ENCODE data around the gene ARHGAP10. TPM values are rescaled to one million over a fixed set of nuclear protein-coding genes. Genes with fewer than 3 reads are reported as not detected.

ARHGAP10 gene
- total RNA-seq, 2 experiments from 2014 or later = 0.11 TPM; not detected in 1

DNA sequence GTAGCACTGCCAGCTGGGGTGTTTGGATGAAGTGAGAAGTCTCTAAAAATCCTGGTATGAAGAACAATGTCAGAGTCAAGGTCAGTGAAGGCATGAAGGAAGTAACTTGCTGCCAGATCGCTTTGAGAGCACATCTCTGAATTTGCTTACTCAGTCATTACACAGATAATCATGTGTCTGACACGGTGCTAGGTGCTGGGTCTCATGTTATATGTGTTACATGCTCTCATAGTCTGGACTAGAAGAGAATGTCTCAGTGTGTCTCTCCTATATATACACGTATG, 337.9 kb downstream of the ARHGAP10 start:
- Histone ChIP-seq H3K4me1 (ENCODE audit: insufficient read depth, low read length, poor library complexity, severe bottlenecking) (no peaks in the 10 kb centered on the region), H3K9me2 (ENCODE audit: insufficient read depth, low read length) (no peaks in the 10 kb centered on the region), H3K27ac (ENCODE audit: low read depth, low read length, poor library complexity, severe bottlenecking) (no peak overlapping the region), H3K4me2 (ENCODE audit: low read length) (no peak overlapping the region), H4K20me1 (ENCODE audit: insufficient read depth, low read length) (no peaks in the 10 kb centered on the region), H3K36me3 (ENCODE audit: insufficient read depth, low read length) (no peaks in the 10 kb centered on the region), H3K9me3 (ENCODE audit: low read length) (peaks cover 14% of the 10 kb centered on the region; the same call in 1 of the 2 replicates), H3K4me3 (ENCODE audit: low read depth, low read length, poor library complexity, severe bottlenecking) (no peak overlapping the region), H2AFZ (ENCODE audit: low read length) (no peak overlapping the region), H3K79me2 (ENCODE audit: insufficient read depth, low read depth, low read length) (no peaks in the 10 kb centered on the region)
- intact Hi-C loops (cut with micrococcal nuclease; ENCODE audit: unreplicated experiment) = no loop called here
- TF ChIP-seq, protein P1, sequence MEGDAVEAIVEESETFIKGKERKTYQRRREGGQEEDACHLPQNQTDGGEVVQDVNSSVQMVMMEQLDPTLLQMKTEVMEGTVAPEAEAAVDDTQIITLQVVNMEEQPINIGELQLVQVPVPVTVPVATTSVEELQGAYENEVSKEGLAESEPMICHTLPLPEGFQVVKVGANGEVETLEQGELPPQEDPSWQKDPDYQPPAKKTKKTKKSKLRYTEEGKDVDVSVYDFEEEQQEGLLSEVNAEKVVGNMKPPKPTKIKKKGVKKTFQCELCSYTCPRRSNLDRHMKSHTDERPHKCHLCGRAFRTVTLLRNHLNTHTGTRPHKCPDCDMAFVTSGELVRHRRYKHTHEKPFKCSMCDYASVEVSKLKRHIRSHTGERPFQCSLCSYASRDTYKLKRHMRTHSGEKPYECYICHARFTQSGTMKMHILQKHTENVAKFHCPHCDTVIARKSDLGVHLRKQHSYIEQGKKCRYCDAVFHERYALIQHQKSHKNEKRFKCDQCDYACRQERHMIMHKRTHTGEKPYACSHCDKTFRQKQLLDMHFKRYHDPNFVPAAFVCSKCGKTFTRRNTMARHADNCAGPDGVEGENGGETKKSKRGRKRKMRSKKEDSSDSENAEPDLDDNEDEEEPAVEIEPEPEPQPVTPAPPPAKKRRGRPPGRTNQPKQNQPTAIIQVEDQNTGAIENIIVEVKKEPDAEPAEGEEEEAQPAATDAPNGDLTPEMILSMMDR (conservative IDR thresholded peaks at IDR 0.05; ENCODE audit: low read length) = no peak
- TF ChIP-seq EZH2phosphoT487 (IDR thresholded peaks at IDR 0.05; ENCODE audit: borderline replicate concordance, low read depth, low read length) = no peak
- POLR2A ChIA-PET = interaction anchor here (0.6 kb wide), 1 partner anchor 10 kb away, joined by 3 read pairs; no protein-coding TSS in a partner anchor
- no TSS peak for BruUV-seq (replicated peaks)
- CTCF ChIA-PET (ENCODE audit: unreplicated experiment) = no interaction called here
- no peak for DNase-seq (ENCODE audit: low spot score)

DNA sequence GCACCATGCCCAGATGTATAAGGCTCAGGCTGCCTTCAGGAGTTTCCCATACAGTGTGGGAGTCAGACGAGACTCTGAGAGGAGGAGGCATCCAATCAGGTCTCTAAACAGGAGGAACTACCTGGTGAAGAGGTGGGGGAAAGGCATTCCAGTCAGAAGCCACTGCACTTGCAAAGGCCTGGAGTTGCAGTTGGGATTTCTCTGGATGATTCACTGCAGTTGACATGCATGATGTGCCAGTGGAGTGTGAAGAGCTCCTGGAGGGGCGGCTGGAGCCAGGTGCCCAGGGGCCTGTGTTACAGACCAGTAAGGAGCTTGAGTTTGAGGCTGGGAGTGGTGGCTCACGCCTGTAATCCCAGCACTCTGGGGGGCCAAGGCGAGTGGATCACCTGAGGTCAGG, 339.1 kb downstream of the ARHGAP10 start:
- no peak for DNase-seq (ENCODE audit: low spot score)
- no peaks in the 10 kb centered on the region for H3K4me1 ChIP-seq (ENCODE audit: insufficient read depth, low read length, poor library complexity, severe bottlenecking)
- H2AFZ ChIP-seq (ENCODE audit: low read length) = no peak overlapping the region
- TF ChIP-seq, protein P1 (conservative IDR thresholded peaks at IDR 0.05; ENCODE audit: low read length) = no peak
- TF ChIP-seq EZH2phosphoT487 (IDR thresholded peaks at IDR 0.05; ENCODE audit: borderline replicate concordance, low read depth, low read length) = no peak
- CTCF ChIA-PET (ENCODE audit: unreplicated experiment) = no interaction called here
- no peaks in the 10 kb centered on the region for H3K36me3 ChIP-seq (ENCODE audit: insufficient read depth, low read length)
- no peak overlapping the region for H3K4me3 ChIP-seq (ENCODE audit: low read depth, low read length, poor library complexity, severe bottlenecking)
- H3K27ac ChIP-seq (ENCODE audit: low read depth, low read length, poor library complexity, severe bottlenecking) = no peak overlapping the region
- intact Hi-C loops (cut with micrococcal nuclease; ENCODE audit: unreplicated experiment) = no loop called here
- H3K79me2 ChIP-seq (ENCODE audit: insufficient read depth, low read depth, low read length) = no peaks in the 10 kb centered on the region
- H4K20me1 ChIP-seq (ENCODE audit: insufficient read depth, low read length) = no peaks in the 10 kb centered on the region
- no peak overlapping the region for H3K4me2 ChIP-seq (ENCODE audit: low read length)
- no peaks in the 10 kb centered on the region for H3K9me2 ChIP-seq (ENCODE audit: insufficient read depth, low read length)
- no TSS peak for BruUV-seq (replicated peaks)
- peaks cover 18% of the 10 kb centered on the region; the same call in 1 of the 2 replicates for H3K9me3 ChIP-seq (ENCODE audit: low read length)
- POLR2A ChIA-PET = interaction anchor here (0.7 kb wide), 1 partner anchor 49 kb away, joined by 3 read pairs; no protein-coding TSS in a partner anchor

DNA sequence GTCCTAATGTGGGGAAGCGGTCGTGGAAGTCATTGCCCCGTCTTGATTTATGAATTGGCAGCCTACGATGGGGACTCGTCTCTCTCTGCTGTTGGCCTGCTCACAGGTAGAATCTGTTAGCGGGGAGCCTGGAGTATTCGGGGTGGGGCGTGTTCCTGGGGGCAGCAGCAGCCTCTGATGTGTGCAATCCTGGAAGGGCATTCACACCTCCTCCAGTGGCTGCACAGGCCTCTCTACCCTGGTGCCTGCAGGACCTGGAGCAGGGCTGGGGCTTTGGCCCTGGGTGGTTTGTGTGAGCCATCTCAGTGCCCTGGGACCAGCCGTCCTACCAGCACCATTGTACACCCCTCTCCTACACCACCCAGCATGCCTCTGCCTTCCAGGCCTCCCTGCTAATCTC, 340.9 kb downstream of the ARHGAP10 start:
- Histone ChIP-seq H3K36me3 (ENCODE audit: insufficient read depth, low read length) (no peaks in the 10 kb centered on the region), H3K79me2 (ENCODE audit: insufficient read depth, low read depth, low read length) (no peaks in the 10 kb centered on the region), H3K4me3 (ENCODE audit: low read depth, low read length, poor library complexity, severe bottlenecking) (no peak overlapping the region), H3K9me3 (ENCODE audit: low read length) (peaks cover 18% of the 10 kb centered on the region; the same call in 1 of the 2 replicates), H3K4me2 (ENCODE audit: low read length) (no peak overlapping the region), H4K20me1 (ENCODE audit: insufficient read depth, low read length) (no peaks in the 10 kb centered on the region), H3K9me2 (ENCODE audit: insufficient read depth, low read length) (no peaks in the 10 kb centered on the region), H3K4me1 (ENCODE audit: insufficient read depth, low read length, poor library complexity, severe bottlenecking) (no peaks in the 10 kb centered on the region), H3K27ac (ENCODE audit: low read depth, low read length, poor library complexity, severe bottlenecking) (no peak overlapping the region), H2AFZ (ENCODE audit: low read length) (no peak overlapping the region)
- ChIA-PET POLR2A (no interaction called here), CTCF (ENCODE audit: unreplicated experiment) (no interaction called here)
- TF ChIP-seq EZH2phosphoT487 (IDR thresholded peaks at IDR 0.05; ENCODE audit: borderline replicate concordance, low read depth, low read length) = no peak
- TF ChIP-seq, protein P1 (conservative IDR thresholded peaks at IDR 0.05; ENCODE audit: low read length) = no peak
- intact Hi-C loops (cut with micrococcal nuclease; ENCODE audit: unreplicated experiment) = no loop called here
- no peak for DNase-seq (ENCODE audit: low spot score)
- no TSS peak for BruUV-seq (replicated peaks)
